Measurements from ENCODE around the gene RBFA.

- TF ChIP-seq, protein P1, sequence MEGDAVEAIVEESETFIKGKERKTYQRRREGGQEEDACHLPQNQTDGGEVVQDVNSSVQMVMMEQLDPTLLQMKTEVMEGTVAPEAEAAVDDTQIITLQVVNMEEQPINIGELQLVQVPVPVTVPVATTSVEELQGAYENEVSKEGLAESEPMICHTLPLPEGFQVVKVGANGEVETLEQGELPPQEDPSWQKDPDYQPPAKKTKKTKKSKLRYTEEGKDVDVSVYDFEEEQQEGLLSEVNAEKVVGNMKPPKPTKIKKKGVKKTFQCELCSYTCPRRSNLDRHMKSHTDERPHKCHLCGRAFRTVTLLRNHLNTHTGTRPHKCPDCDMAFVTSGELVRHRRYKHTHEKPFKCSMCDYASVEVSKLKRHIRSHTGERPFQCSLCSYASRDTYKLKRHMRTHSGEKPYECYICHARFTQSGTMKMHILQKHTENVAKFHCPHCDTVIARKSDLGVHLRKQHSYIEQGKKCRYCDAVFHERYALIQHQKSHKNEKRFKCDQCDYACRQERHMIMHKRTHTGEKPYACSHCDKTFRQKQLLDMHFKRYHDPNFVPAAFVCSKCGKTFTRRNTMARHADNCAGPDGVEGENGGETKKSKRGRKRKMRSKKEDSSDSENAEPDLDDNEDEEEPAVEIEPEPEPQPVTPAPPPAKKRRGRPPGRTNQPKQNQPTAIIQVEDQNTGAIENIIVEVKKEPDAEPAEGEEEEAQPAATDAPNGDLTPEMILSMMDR (IDR thresholded peaks at IDR 0.05): no peak
- no peak for TF ChIP-seq POLR2A (IDR thresholded peaks at IDR 0.05)
Observed at GRCh38 chr18:80041424-80041823, 7.2 kb downstream of the RBFA start.

All from body of pancreas (tissue), 4 donors.